GM12878 (cell line): ENCODE measurements around the gene HMGCL. TPM values are rescaled to one million over a fixed set of nuclear protein-coding genes. Genes with fewer than 3 reads are reported as not detected.
A peak's percentile ranks its signal among the peaks of the same experiment; 100 is the strongest.
"Not testable (repeated sequence)": the region's sequence is repeated elsewhere in the genome, so short reads cannot be mapped to it uniquely, and the experiment has no call there.

Experiments
- ATAC-seq: fragments of 200-7000 bp; cut with Tn5 transposase; 3 replicates; pipeline ENCODE4 v1.9.1; 2020; ENCODE audit warnings: mild to moderate bottlenecking, moderate library complexity
- BruUV-seq: library from RNA; stranded (reverse); fragments of 400-500 nt; replicated peaks from 2 replicates; lab custom pipeline; 2021; lab: Mats Ljungman, UMichigan
- CTCF ChIA-PET: fragments of 300-600 bp; sonication (Branson Sonifier 250); formaldehyde crosslinking; extraction: SDS; loops from one replicate; lab custom pipeline; 2021; ENCODE audit warnings: inconsistent platforms; lab: Yijun Ruan, JAX
- POLR2A ChIA-PET: fragments of 350-600 bp; formaldehyde crosslinking; extraction: SDS; loops from one replicate; lab custom pipeline; 2021; ENCODE audit warnings: inconsistent platforms; lab: Charles Lee
- RAD21 ChIA-PET: fragments of 300-600 bp; sonication (Branson Sonifier 250); formaldehyde crosslinking; loops from one replicate; lab custom pipeline; 2023; ENCODE audit warnings: antibody characterized with exemption; ENCODE audit not compliant: unreplicated experiment; lab: Charles Lee
- SMC1A ChIA-PET: fragments of 300-600 bp; sonication (Branson Sonifier 250); formaldehyde crosslinking; loops from one replicate; lab custom pipeline; 2023; ENCODE audit not compliant: unreplicated experiment, uncharacterized antibody; lab: Charles Lee
- DNase-seq: peaks from one replicate; pipeline ENCODE4 v3.0.0-alpha.2; 2011; ENCODE audit warnings: low read depth, low spot score
- FAIRE-seq: peaks from 3 replicates; lab custom pipeline; 2011; peaks lifted over from hg19 to GRCh38; lab: Jason Lieb, UNC
- H2AFZ ChIP-seq: 2 replicates; pipeline ENCODE4 v1.6.0; 2011; ENCODE audit warnings: low read depth, low read length, control low read depth; ENCODE audit not compliant: control insufficient read depth
- H3K27ac ChIP-seq: 2 replicates; pipeline ENCODE4 v1.5.1; 2011; ENCODE audit warnings: control low read depth; ENCODE audit not compliant: control insufficient read depth, insufficient read depth
- H3K27me3 ChIP-seq, 2 experiments: replicated peaks in 1 of 2; 2 replicates each; pipeline versions ENCODE4 v1.6.0 to v1.6.1; 2011; ENCODE audit warnings: low read length in 1 of 2; ENCODE audit not compliant: control insufficient read depth in 2 of 2, insufficient read depth in 2 of 2
- H3K36me3 ChIP-seq, 2 experiments: 2 replicates each; pipeline ENCODE4 v1.5.1; 2011; ENCODE audit warnings: low read length in 1 of 2; ENCODE audit not compliant: control insufficient read depth in 2 of 2, insufficient read depth in 2 of 2
- H3K4me1 ChIP-seq: 2 replicates; pipeline ENCODE4 v1.6.1; 2011; ENCODE audit warnings: mild to moderate bottlenecking, low read length, moderate library complexity, mixed read lengths; ENCODE audit not compliant: control insufficient read depth, insufficient read depth
- H3K4me2 ChIP-seq: 2 replicates; pipeline ENCODE4 v1.6.0; 2011; ENCODE audit warnings: control low read depth; ENCODE audit not compliant: control insufficient read depth, insufficient read depth
- H3K4me3 ChIP-seq: fragments of 200-600 bp; sonication (generic); 2 replicates; pipeline ENCODE4 v1.5.1; 2016
- H3K79me2 ChIP-seq: 2 replicates; pipeline ENCODE4 v1.6.0; 2011; ENCODE audit warnings: low read length; ENCODE audit not compliant: control insufficient read depth, insufficient read depth
- H3K9ac ChIP-seq: 2 replicates; pipeline ENCODE4 v1.8.0; 2011; ENCODE audit warnings: low read length, control low read depth, mixed read lengths; ENCODE audit not compliant: control insufficient read depth, insufficient read depth
- H3K9me3 ChIP-seq: replicated peaks from 3 replicates; pipeline ENCODE4 v1.5.1; 2011; ENCODE audit warnings: mild to moderate bottlenecking, low read length; ENCODE audit not compliant: control insufficient read depth, insufficient read depth
- H4K20me1 ChIP-seq: 2 replicates; pipeline ENCODE4 v1.6.0; 2011; ENCODE audit not compliant: control insufficient read depth, insufficient read depth
- BACH1 ChIP-seq: fragments of 450-650 bp; IDR thresholded peaks from 2 replicates; pipeline ENCODE4 v1.6.1; 2017; ENCODE audit warnings: mild to moderate bottlenecking, borderline replicate concordance
- CEBPZ ChIP-seq: fragments of 150-350 bp; IDR thresholded peaks from 2 replicates; pipeline ENCODE4 v1.6.1; 2016; ENCODE audit warnings: low read depth, low read length
- RAD21 ChIP-seq: IDR thresholded peaks from 2 replicates; pipeline ENCODE4 v1.6.1; 2011; ENCODE audit warnings: mild to moderate bottlenecking, low read depth, low read length, moderate library complexity; ENCODE audit not compliant: insufficient read depth
- RELB ChIP-seq: fragments of 450-650 bp; IDR thresholded peaks from 2 replicates; pipeline ENCODE4 v1.6.1; 2017; ENCODE audit warnings: low read depth, mild to moderate bottlenecking, moderate library complexity
- SREBF1 ChIP-seq: IDR thresholded peaks from 2 replicates; pipeline ENCODE4 v1.6.1; 2012; ENCODE audit warnings: mild to moderate bottlenecking, low read length
- WGBS: methylation state at CpG from one replicate; pipeline ENCODE4 v1.1.6; 2016; ENCODE audit warnings: low lambda C conversion rate; ENCODE audit not compliant: insufficient replicate concordance, insufficient coverage; ENCODE audit errors: missing lambda C conversion rate; 5-methylcytosine and 5-hydroxymethylcytosine counted together
- in situ Hi-C: fragments of 300-500 bp; cut with MboI; formaldehyde crosslinking; loops from 9 replicates; pipeline ENCODE4 v1.14.3; 2018; ENCODE audit warnings: mixed read lengths
- intact Hi-C: fragments of 100-400 bp; cut with micrococcal nuclease; formaldehyde crosslinking; loops from one replicate; pipeline ENCODE4 v1.14.2; 2022; ENCODE audit not compliant: unreplicated experiment
- polyA plus RNA-seq, 11 experiments: library from polyadenylated mRNA; depleted of rRNA in 4 of 11; unstranded in 6 of 11; stranded (reverse) in 5 of 11; fragments of >200 nt; fragmentation: Nextera tagmentation in 4 of 11; fragmentation: Illumina TruSeq in 1 of 11; extraction: Ambion mirVana in 4 of 11; extraction: Trizol in 1 of 11; gene quantifications; 1 replicate in 1 of 11; 2 replicates in 10 of 11; pipeline versions ENCODE4 v1.2.1 to v1.2.3, GENCODE V29; 2011 to 2016; ENCODE audit warnings: inconsistent platforms in 2 of 11, missing spikeins in 2 of 11, low read depth in 1 of 11
- total RNA-seq, 4 experiments: library from RNA; depleted of rRNA in 3 of 4; stranded (reverse); fragments of >200 nt in 3 of 4; fragmentation: Illumina TruSeq in 1 of 4; extraction: Trizol in 1 of 4; gene quantifications; 2 replicates each; pipeline versions ENCODE4 v1.2.1 to v1.2.3, GENCODE V29; 2013 to 2021

Gene HMGCL
- total and polyA plus RNA-seq, 10 of the 15 experiments (the other 5 are each of a cell fraction or from before 2014, with no cell fraction given), result 29.4 to 127 (median 36.4) TPM

GRCh38 chr1:23783141-23783540 is 42.1 kb downstream of the HMGCL start:
- H3K27ac ChIP-seq, H3K9me3 ChIP-seq, H4K20me1 ChIP-seq, DNase-seq, H3K4me3 ChIP-seq, SMC1A ChIA-PET, intact Hi-C loops, H2AFZ ChIP-seq, H3K27me3 ChIP-seq, BruUV-seq, H3K4me1 ChIP-seq, H3K4me2 ChIP-seq, FAIRE-seq, RAD21 ChIA-PET, POLR2A ChIA-PET, H3K9ac ChIP-seq, ATAC-seq: not testable (repeated sequence)
- WGBS, result 92% methylated on average over 11 of the region's 11 CpGs
- peaks cover 9 to 18% of the 10 kb centered on the region in 2 experiments for H3K36me3 ChIP-seq
- peaks cover 23% of the 10 kb centered on the region for H3K79me2 ChIP-seq
- CTCF ChIA-PET, result interaction anchor here (2.0 to 2.8 kb wide), 2 partner anchors 11 to 27 kb away, joined by 5 to 9 read pairs; no protein-coding TSS in a partner anchor
- in situ Hi-C loops, result loop anchor here (25.0 kb wide), 1 partner anchor 1454 kb away; the partner anchor contains the start of genes RSRP1 and SYF2

DNA sequence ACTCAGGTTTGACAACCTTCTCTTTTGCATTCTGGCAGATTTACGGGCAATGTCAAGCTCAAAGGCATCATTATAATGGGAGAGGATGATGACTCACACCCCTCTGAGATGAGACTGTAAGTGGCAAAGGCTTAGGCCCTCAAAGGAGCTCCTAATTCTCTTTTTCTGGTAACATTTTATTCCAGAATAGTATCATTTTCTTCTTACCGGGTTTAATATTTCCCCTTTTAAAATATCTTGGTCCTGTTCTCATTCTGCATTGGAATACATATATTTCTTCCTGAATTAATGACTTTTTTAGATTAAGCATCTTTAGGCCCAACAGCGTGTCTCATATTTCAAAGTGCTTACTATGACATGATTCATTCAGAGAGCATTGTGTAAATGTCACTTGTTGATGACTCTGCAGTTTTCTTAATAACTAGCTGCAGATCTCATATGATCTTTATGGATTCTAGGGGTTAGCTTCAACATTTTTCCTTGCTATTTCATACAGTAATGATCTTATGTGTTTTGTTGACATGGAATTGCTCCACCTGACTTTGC is 45.3 kb downstream of the HMGCL start:
- POLR2A ChIA-PET, result interaction anchor here (0.6 to 1.6 kb wide), 3 partner anchors 14 to 175 kb away, joined by 3 to 7 read pairs (median 4); no protein-coding TSS in a partner anchor
- intact Hi-C loops (loop anchor here (10.0 kb wide), 1 partner anchor 245 kb away; no protein-coding TSS in a partner anchor), in situ Hi-C loops (loop anchor here (25.0 kb wide), 1 partner anchor 1457 kb away; the partner anchor contains the start of genes RSRP1 and SYF2)
- RAD21 ChIA-PET, result interaction anchor here (0.7 to 3.3 kb wide), 4 partner anchors 8 to 89 kb away, joined by 3 to 11 read pairs (median 6); partner anchors contain the start of gene RPL11
- H3K4me3 ChIP-seq, result peak overlapping the region; percentile 99; the same call in 1 of the 2 replicates
- ATAC-seq (no peak), FAIRE-seq (no peak), DNase-seq (no peak)
- H2AFZ ChIP-seq, result no peak overlapping the region
- H3K4me1 ChIP-seq, result peaks cover 5% of the 10 kb centered on the region; the same call in 1 of the 2 replicates
- no peaks in the 10 kb centered on the region for H3K27me3 ChIP-seq
- 64% methylated on average over 3 of the region's 3 CpGs for WGBS
- peaks cover 35% of the 10 kb centered on the region for H3K79me2 ChIP-seq
- no peaks in the 10 kb centered on the region for H3K9me3 ChIP-seq
- no peak for TF ChIP-seq SREBF1
- no peak for TF ChIP-seq RAD21
- no peak for TF ChIP-seq RELB
- no peak for TF ChIP-seq CEBPZ
- TF ChIP-seq BACH1, result no peak
- SMC1A ChIA-PET, result interaction anchor here (1.0 to 3.2 kb wide), 6 partner anchors 8 to 283 kb away, joined by 4 to 20 read pairs (median 5); partner anchors contain the start of gene CNR2
- no peaks in the 10 kb centered on the region for H4K20me1 ChIP-seq
- peaks cover 0 to 1% of the 10 kb centered on the region in 2 experiments; a peak in 3 of 4 replicates for H3K36me3 ChIP-seq
- CTCF ChIA-PET, result interaction anchor here (0.7 to 4.8 kb wide), 9 partner anchors 8 to 137 kb away, joined by 3 to 23 read pairs (median 4); no protein-coding TSS in a partner anchor
- BruUV-seq, result no TSS peak
- H3K4me2 ChIP-seq, result peak overlapping the region; percentile 89
- no peak overlapping the region for H3K9ac ChIP-seq
- no peak overlapping the region for H3K27ac ChIP-seq
